HT-29 (cell line): ENCODE data around the gene POGLUT2. TPM values are rescaled to one million over a fixed set of nuclear protein-coding genes. Genes with fewer than 3 reads are reported as not detected.
"Not testable (repeated sequence)": the region's sequence is repeated elsewhere in the genome, so short reads cannot be mapped to it uniquely, and the experiment has no call there.

Source experiments
- DNase-seq: peaks from one replicate; pipeline ENCODE4 v3.0.0-alpha.2; 2015; ENCODE audit warnings: low spot score
- total RNA-seq: library from RNA; depleted of rRNA; stranded (reverse); fragments of >200 nt; shearing (Covaris generic); gene quantifications from 2 replicates; pipeline ENCODE4 v1.2.3, GENCODE V29; 2014

Gene POGLUT2
- total RNA-seq, 1 experiment from 2014 or later, result 1.2 TPM

GRCh38 chr13:102807699-102808098 is 8.9 kb upstream of the POGLUT2 start:
- DNase-seq, result no peak

- no peak for DNase-seq
Measured at GRCh38 chr13:102805680-102806079, 6.9 kb upstream of the POGLUT2 start.

GRCh38 chr13:102800145-102801041 is 1.6 kb upstream of the POGLUT2 start:
- peak; percentile 72 for DNase-seq

GRCh38 chr13:102799426-102800144 is 809 bp upstream of the POGLUT2 start:
- DNase-seq, result peak; percentile 12

GRCh38 chr13:102793611-102794355 is 5.0 kb downstream of the POGLUT2 start:
- DNase-seq, result no peak

- no peak for DNase-seq
Measured at GRCh38 chr13:102792396-102792795, 6.4 kb downstream of the POGLUT2 start.

- no peak for DNase-seq
Measured at GRCh38 chr13:102788683-102789082, 10.1 kb downstream of the POGLUT2 start.

GRCh38 chr13:102784483-102784882 is 14.3 kb downstream of the POGLUT2 start:
- DNase-seq, result no peak

- DNase-seq, result no peak
Measured at GRCh38 chr13:102781591-102781990, 17.2 kb downstream of the POGLUT2 start.

GRCh38 chr13:102780656-102781055 is 18.1 kb downstream of the POGLUT2 start:
- not testable (repeated sequence) for DNase-seq

- DNase-seq, result no peak
Measured at GRCh38 chr13:102779436-102780159, 19.2 kb downstream of the POGLUT2 start.

GRCh38 chr13:102777736-102778135 is 21.0 kb downstream of the POGLUT2 start:
- DNase-seq, result no peak

- no peak for DNase-seq
Measured at GRCh38 chr13:102776271-102776670, 22.5 kb downstream of the POGLUT2 start.

GRCh38 chr13:102774591-102775520 is 23.9 kb downstream of the POGLUT2 start:
- DNase-seq, result no peak

GRCh38 chr13:102774214-102774568 is 24.6 kb downstream of the POGLUT2 start:
- DNase-seq, result no peak

GRCh38 chr13:102773441-102774213 is 25.1 kb downstream of the POGLUT2 start, which contains the start of gene TEX30:
Gene TEX30 (minus strand): TSS chr13:102773786. CDS start chr13:102770026, 3,760 bp downstream.
- DNase-seq, result peak; percentile 89

- no peak for DNase-seq
Measured at GRCh38 chr13:102772042-102772425, 26.7 kb downstream of the POGLUT2 start.

GRCh38 chr13:102771298-102772041 is 27.3 kb downstream of the POGLUT2 start:
- DNase-seq, result no peak

- DNase-seq, result peak; percentile 63
Measured at GRCh38 chr13:102770435-102770834, 28.3 kb downstream of the POGLUT2 start.
